Endothelial cell of umbilical vein (primary cell): ENCODE measurements around the gene NR1H2.

Source experiments
- CTCF ChIP-seq, 2 donors: IDR thresholded peaks; 1 replicate in 1 of 2; 2 replicates in 1 of 2; pipeline ENCODE4 v1.5.1; 2011; ENCODE audit warnings: low read length in 2 of 2, mild to moderate bottlenecking in 2 of 2, moderate library complexity in 2 of 2, control low read depth in 1 of 2, inconsistent platforms in 1 of 2, low read depth in 1 of 2; ENCODE audit not compliant: insufficient read depth in 1 of 2; ENCODE audit errors: extremely low read depth in 1 of 2
- EZH2 ChIP-seq: IDR thresholded peaks from 2 replicates; pipeline ENCODE4 v1.6.1; 2012; ENCODE audit warnings: borderline replicate concordance, low read depth, mild to moderate bottlenecking, moderate library complexity, low read length, inconsistent platforms; ENCODE audit not compliant: severe bottlenecking
- JUN ChIP-seq: IDR thresholded peaks from 2 replicates; pipeline ENCODE4 v1.6.1; 2011; ENCODE audit warnings: borderline replicate concordance, low read depth; ENCODE audit not compliant: insufficient read length, insufficient read depth
- MAX ChIP-seq: IDR thresholded peaks from 2 replicates; pipeline ENCODE4 v1.6.1; 2011; ENCODE audit not compliant: insufficient read depth, insufficient read length
- MYC ChIP-seq: IDR thresholded peaks from one replicate; pipeline ENCODE4 v1.6.1; 2011; ENCODE audit warnings: mild to moderate bottlenecking, low read depth, low read length

GRCh38 chr19:50392759-50393158 lies 16.5 kb downstream of the NR1H2 start:
- TF ChIP-seq JUN (no peak), MYC (no peak), EZH2 (no peak), CTCF (IDR thresholded peaks at IDR 0.05; ENCODE audit: extremely low read depth in 1 of 2, insufficient read depth in 1 of 2, low read depth in 1 of 2, low read length in 2 of 2) (no peak), MAX (no peak)
